OCI-LY7 (cell line): ENCODE measurements around the gene SMG1. TPM values are rescaled to one million over a fixed set of nuclear protein-coding genes. Genes with fewer than 3 reads are reported as not detected.
A peak's percentile ranks its signal among the peaks of the same experiment; 100 is the strongest.

Experiments used
- BruUV-seq: library from RNA; stranded (reverse); fragments of 400-500 nt; replicated peaks from 2 replicates; lab custom pipeline; 2021; lab: Mats Ljungman, UMichigan
- CTCF ChIA-PET: fragments of 300-600 bp; sonication (Branson Sonifier 250); formaldehyde crosslinking; loops from one replicate; lab custom pipeline; 2022; ENCODE audit warnings: antibody characterized with exemption; ENCODE audit not compliant: unreplicated experiment; lab: Charles Lee
- POLR2A ChIA-PET: fragments of 300-600 bp; sonication (Branson Sonifier 250); formaldehyde crosslinking; loops from one replicate; lab custom pipeline; 2022; ENCODE audit warnings: antibody characterized with exemption; lab: Charles Lee
- DNase-seq: peaks from one replicate; pipeline ENCODE4 v3.0.0-alpha.2; 2015; ENCODE audit warnings: low spot score
- H2AFZ ChIP-seq: fragments of 200-600 bp; sonication (generic), shearing (Covaris generic); 2 replicates; pipeline ENCODE4 v1.6.1; 2014; ENCODE audit warnings: mild to moderate bottlenecking, antibody characterized with exemption, low read length, moderate library complexity
- H3K27ac ChIP-seq: fragments of 200-600 bp; sonication (generic); 2 replicates; pipeline ENCODE4 v1.5.1; 2014; ENCODE audit warnings: mixed run types, low read depth, mild to moderate bottlenecking, moderate library complexity, low read length, inconsistent platforms; ENCODE audit not compliant: poor library complexity, severe bottlenecking
- H3K36me3 ChIP-seq: fragments of 200-600 bp; sonication (generic); 2 replicates; pipeline ENCODE4 v1.6.1; 2014; ENCODE audit warnings: mild to moderate bottlenecking, antibody characterized with exemption, low read length, moderate library complexity, mixed read lengths; ENCODE audit not compliant: insufficient read depth
- H3K4me1 ChIP-seq: fragments of 200-600 bp; sonication (generic); 2 replicates; pipeline ENCODE4 v1.5.1; 2014; ENCODE audit warnings: mild to moderate bottlenecking, low read length; ENCODE audit not compliant: insufficient read depth, poor library complexity, severe bottlenecking
- H3K4me2 ChIP-seq: fragments of 200-600 bp; sonication (generic); 2 replicates; pipeline ENCODE4 v1.6.1; 2014; ENCODE audit warnings: mild to moderate bottlenecking, low read length
- H3K4me3 ChIP-seq: fragments of 200-600 bp; sonication (generic); 2 replicates; pipeline ENCODE4 v1.5.1; 2014; ENCODE audit warnings: mild to moderate bottlenecking, low read depth, low read length; ENCODE audit not compliant: poor library complexity, severe bottlenecking
- H3K79me2 ChIP-seq: fragments of 200-600 bp; sonication (generic); 2 replicates; pipeline ENCODE4 v1.6.1; 2016; ENCODE audit warnings: low read depth, mild to moderate bottlenecking, low read length, moderate library complexity, mixed read lengths; ENCODE audit not compliant: insufficient read depth
- H3K9me2 ChIP-seq: fragments of 200-600 bp; sonication (generic); 2 replicates; pipeline ENCODE4 v1.6.1; 2016; ENCODE audit warnings: mild to moderate bottlenecking, low read length, mixed read lengths; ENCODE audit not compliant: insufficient read depth
- H3K9me3 ChIP-seq: fragments of 200-600 bp; sonication (generic); 2 replicates; pipeline ENCODE4 v1.6.1; 2014; ENCODE audit warnings: mild to moderate bottlenecking, mixed run types, low read length, mixed read lengths
- H4K20me1 ChIP-seq: fragments of 200-600 bp; sonication (generic); 2 replicates; pipeline ENCODE4 v1.6.1; 2014; ENCODE audit warnings: mild to moderate bottlenecking, antibody characterized with exemption, low read length, moderate library complexity, mixed read lengths; ENCODE audit not compliant: insufficient read depth
- EZH2phosphoT487 ChIP-seq: fragments of 200-600 bp; sonication (generic); IDR thresholded peaks from 2 replicates; pipeline ENCODE4 v1.6.1; 2018; ENCODE audit warnings: low read depth, borderline replicate concordance, mild to moderate bottlenecking, mixed run types, antibody characterized with exemption, low read length, moderate library complexity, mixed read lengths
- intact Hi-C: fragments of 100-400 bp; cut with micrococcal nuclease; formaldehyde crosslinking; loops from one replicate; pipeline ENCODE4 v1.10.0; 2022; ENCODE audit not compliant: unreplicated experiment
- total RNA-seq, 2 experiments: library from RNA; depleted of rRNA in 1 of 2; stranded (reverse); fragments of >200 nt in 1 of 2; shearing (Covaris generic) in 1 of 2; gene quantifications; 2 replicates each; pipeline ENCODE4 v1.2.3, GENCODE V29; 2014 to 2022
- TF ChIP-seq, protein P1 (sequence below): fragments of 200-600 bp; sonication (generic); conservative IDR thresholded peaks from 2 replicates; pipeline ENCODE4 v1.5.1; 2014; ENCODE audit warnings: mild to moderate bottlenecking, antibody characterized with exemption, low read length, moderate library complexity, mixed read lengths

Gene SMG1
- total RNA-seq, 2 experiments from 2014 or later, result 106 to 199 TPM

DNA sequence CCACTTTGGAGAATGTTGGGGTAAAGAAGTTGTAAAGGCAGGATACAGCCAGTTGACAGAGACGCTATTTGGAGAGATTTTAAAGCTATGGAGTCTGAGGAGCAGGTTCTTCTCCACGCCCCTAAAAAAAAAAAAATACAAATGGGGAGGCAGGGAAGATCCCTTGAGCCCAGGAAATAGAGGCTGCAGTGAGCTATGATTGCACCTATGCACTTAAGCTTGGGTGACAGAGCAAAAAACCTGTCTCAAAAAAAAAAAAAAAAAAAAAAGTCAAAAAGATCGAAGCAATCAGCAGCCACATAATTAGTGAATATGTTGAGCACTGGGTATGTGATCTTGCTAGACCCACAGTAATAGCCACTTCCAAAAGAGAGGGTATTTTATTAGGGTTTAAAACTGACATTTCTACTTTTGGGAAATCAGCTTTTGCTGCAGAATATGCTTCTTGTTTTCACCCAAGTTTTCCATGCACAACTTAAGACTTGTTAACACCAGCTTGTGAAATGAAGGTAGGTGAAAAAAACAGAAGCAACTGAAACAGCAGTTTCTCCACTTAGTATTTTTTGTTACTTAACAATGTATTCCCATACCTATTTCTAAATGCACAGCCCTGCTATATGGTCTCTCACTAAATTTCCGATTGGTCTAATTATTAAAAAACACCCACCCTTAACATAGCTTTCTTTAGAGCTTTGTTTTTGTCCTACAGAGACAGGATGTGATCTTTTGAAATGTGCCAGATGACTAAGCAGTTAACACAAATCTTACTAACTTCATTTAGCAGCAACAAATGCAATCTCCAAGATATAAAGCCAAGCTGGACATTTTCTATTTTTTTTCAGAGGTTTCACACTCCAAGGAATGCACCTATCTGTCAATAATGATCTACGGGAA, 122.4 kb downstream of the SMG1 start:
- ChIA-PET CTCF (interaction anchor here (0.6 kb wide), 1 partner anchor 1141 kb away, joined by 3 read pairs; no protein-coding TSS in a partner anchor), POLR2A (interaction anchor here (0.6 to 6.8 kb wide), 6 partner anchors 13 to 277 kb away, joined by 3 to 64 read pairs (median 4); partner anchors contain the start of gene RPS15A)
- intact Hi-C loops, result no loop called here
- Histone ChIP-seq H3K36me3 (peaks cover 74% of the 10 kb centered on the region), H3K27ac (peak overlapping the region; percentile 89), H3K4me1 (peaks cover 55% of the 10 kb centered on the region), H4K20me1 (peaks cover 18% of the 10 kb centered on the region), H3K79me2 (peaks cover 61% of the 10 kb centered on the region), H3K9me3 (no peaks in the 10 kb centered on the region), H3K4me2 (peak overlapping the region; percentile 52), H3K4me3 (peak overlapping the region; percentile 43), H2AFZ (no peak overlapping the region), H3K9me2 (no peaks in the 10 kb centered on the region)
- no TSS peak for BruUV-seq
- peak; percentile 35 for DNase-seq
- no peak for TF ChIP-seq EZH2phosphoT487

GRCh38 chr16:18802767-18803343, 123.4 kb downstream of the SMG1 start:
- POLR2A ChIA-PET, result interaction anchor here (0.6 to 6.8 kb wide), 3 partner anchors 12 to 96 kb away, joined by 3 to 64 read pairs (median 5); partner anchors contain the start of gene RPS15A
- TF ChIP-seq EZH2phosphoT487, result no peak
- TF ChIP-seq, protein P1, sequence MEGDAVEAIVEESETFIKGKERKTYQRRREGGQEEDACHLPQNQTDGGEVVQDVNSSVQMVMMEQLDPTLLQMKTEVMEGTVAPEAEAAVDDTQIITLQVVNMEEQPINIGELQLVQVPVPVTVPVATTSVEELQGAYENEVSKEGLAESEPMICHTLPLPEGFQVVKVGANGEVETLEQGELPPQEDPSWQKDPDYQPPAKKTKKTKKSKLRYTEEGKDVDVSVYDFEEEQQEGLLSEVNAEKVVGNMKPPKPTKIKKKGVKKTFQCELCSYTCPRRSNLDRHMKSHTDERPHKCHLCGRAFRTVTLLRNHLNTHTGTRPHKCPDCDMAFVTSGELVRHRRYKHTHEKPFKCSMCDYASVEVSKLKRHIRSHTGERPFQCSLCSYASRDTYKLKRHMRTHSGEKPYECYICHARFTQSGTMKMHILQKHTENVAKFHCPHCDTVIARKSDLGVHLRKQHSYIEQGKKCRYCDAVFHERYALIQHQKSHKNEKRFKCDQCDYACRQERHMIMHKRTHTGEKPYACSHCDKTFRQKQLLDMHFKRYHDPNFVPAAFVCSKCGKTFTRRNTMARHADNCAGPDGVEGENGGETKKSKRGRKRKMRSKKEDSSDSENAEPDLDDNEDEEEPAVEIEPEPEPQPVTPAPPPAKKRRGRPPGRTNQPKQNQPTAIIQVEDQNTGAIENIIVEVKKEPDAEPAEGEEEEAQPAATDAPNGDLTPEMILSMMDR, result no peak
- BruUV-seq, result no TSS peak
- no peak overlapping the region for H2AFZ ChIP-seq
- H3K4me2 ChIP-seq, result peak overlapping the region; percentile 74; the same call in 1 of the 2 replicates
- peaks cover 71% of the 10 kb centered on the region for H3K79me2 ChIP-seq
- peaks cover 64% of the 10 kb centered on the region for H3K4me1 ChIP-seq
- DNase-seq, result no peak
- H3K9me3 ChIP-seq, result no peaks in the 10 kb centered on the region
- intact Hi-C loops, result no loop called here
- CTCF ChIA-PET, result interaction anchor here (0.6 kb wide), 1 partner anchor 1140 kb away, joined by 3 read pairs; no protein-coding TSS in a partner anchor
- peaks cover 74% of the 10 kb centered on the region for H3K36me3 ChIP-seq
- H3K4me3 ChIP-seq, result no peak overlapping the region
- H4K20me1 ChIP-seq, result peaks cover 28% of the 10 kb centered on the region
- H3K27ac ChIP-seq, result peak overlapping the region; percentile 89
- H3K9me2 ChIP-seq, result no peaks in the 10 kb centered on the region
